BJ (cell line): ENCODE data around the gene DUSP2. TPM values are rescaled to one million over a fixed set of nuclear protein-coding genes. Genes with fewer than 3 reads are reported as not detected.

Experiments used
- CTCF ChIA-PET: fragments of 350-600 bp; formaldehyde crosslinking; extraction: SDS; loops from one replicate; lab custom pipeline; 2021; ENCODE audit warnings: antibody characterized with exemption, inconsistent platforms; lab: Yijun Ruan, JAX
- POLR2A ChIA-PET: fragments of 300-600 bp; sonication (Branson Sonifier 250); formaldehyde crosslinking; extraction: SDS; loops from one replicate; lab custom pipeline; 2021; ENCODE audit warnings: antibody characterized with exemption; lab: Charles Lee
- DNase-seq: peaks from one replicate; pipeline ENCODE4 v3.0.0-alpha.2; 2011; ENCODE audit warnings: low read depth
- H3K27me3 ChIP-seq: 2 replicates; pipeline ENCODE4 v1.6.0; 2011; ENCODE audit warnings: low read length; ENCODE audit not compliant: control insufficient read depth, insufficient read depth
- H3K36me3 ChIP-seq: 2 replicates; pipeline ENCODE4 v1.5.1; 2011; ENCODE audit warnings: low read length; ENCODE audit not compliant: control insufficient read depth, insufficient read depth
- H3K4me3 ChIP-seq: 2 replicates; pipeline ENCODE4 v1.5.1; 2011; ENCODE audit warnings: low read depth, mild to moderate bottlenecking, control low read depth, low read length
- polyA plus RNA-seq: library from polyadenylated mRNA; depleted of rRNA; stranded (reverse); fragments of >200 nt; gene quantifications from 2 replicates; pipeline ENCODE4 v1.2.3, GENCODE V29; 2011
- TF ChIP-seq, protein P1 (sequence below): IDR thresholded peaks from 2 replicates; pipeline ENCODE4 v1.5.1; 2011; ENCODE audit warnings: low read depth, mild to moderate bottlenecking, control low read depth, inconsistent platforms, low read length, moderate library complexity; ENCODE audit not compliant: insufficient read depth

The DUSP2 gene
- polyA plus RNA-seq, 1 experiment: 2.2 TPM

DNA sequence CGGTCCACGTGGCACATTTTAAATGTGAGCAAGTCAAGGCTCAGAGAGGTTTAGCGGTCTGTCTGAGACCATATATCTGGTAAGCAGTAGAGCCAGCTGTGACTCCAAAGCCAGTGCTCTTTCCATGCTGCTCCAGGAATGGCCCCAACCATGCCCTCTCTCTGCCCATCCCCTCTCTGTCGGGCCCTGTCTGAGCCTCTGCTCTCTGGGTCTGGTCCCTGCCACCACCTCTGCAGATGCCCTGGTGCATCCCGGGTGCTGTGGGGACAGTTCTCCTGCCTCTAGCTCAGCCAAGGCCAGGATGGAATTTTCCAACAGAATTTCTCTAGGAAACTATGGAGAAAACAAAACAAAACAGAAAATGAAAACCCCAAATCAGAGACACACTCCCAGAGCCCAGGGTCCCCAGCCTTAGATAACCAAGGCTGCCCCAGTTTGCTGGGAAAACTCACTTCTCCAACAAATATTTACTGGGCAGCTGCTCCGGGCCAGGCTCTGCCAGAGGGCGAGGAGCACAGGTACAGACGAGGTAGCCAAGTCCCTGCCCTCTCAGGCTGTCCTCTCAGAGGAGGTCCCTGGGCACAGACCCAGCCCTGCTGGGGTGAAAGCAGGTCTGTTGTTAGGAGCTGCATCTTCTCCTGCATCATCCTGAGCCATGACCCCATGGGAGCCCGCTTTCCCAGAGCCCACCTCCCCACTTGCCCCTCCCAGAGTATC, 38.1 kb downstream of the DUSP2 start:
- Histone ChIP-seq H3K36me3 (no peaks in the 10 kb centered on the region), H3K27me3 (peaks cover 10% of the 10 kb centered on the region), H3K4me3 (no peak overlapping the region)
- no peak for DNase-seq
- ChIA-PET CTCF (interaction anchor here (2.4 kb wide), 1 partner anchor 10 kb away, joined by 26 read pairs; the partner anchor contains the start of gene ADRA2B), POLR2A (no interaction called here)
- TF ChIP-seq, protein P1, sequence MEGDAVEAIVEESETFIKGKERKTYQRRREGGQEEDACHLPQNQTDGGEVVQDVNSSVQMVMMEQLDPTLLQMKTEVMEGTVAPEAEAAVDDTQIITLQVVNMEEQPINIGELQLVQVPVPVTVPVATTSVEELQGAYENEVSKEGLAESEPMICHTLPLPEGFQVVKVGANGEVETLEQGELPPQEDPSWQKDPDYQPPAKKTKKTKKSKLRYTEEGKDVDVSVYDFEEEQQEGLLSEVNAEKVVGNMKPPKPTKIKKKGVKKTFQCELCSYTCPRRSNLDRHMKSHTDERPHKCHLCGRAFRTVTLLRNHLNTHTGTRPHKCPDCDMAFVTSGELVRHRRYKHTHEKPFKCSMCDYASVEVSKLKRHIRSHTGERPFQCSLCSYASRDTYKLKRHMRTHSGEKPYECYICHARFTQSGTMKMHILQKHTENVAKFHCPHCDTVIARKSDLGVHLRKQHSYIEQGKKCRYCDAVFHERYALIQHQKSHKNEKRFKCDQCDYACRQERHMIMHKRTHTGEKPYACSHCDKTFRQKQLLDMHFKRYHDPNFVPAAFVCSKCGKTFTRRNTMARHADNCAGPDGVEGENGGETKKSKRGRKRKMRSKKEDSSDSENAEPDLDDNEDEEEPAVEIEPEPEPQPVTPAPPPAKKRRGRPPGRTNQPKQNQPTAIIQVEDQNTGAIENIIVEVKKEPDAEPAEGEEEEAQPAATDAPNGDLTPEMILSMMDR: no peak

DNA sequence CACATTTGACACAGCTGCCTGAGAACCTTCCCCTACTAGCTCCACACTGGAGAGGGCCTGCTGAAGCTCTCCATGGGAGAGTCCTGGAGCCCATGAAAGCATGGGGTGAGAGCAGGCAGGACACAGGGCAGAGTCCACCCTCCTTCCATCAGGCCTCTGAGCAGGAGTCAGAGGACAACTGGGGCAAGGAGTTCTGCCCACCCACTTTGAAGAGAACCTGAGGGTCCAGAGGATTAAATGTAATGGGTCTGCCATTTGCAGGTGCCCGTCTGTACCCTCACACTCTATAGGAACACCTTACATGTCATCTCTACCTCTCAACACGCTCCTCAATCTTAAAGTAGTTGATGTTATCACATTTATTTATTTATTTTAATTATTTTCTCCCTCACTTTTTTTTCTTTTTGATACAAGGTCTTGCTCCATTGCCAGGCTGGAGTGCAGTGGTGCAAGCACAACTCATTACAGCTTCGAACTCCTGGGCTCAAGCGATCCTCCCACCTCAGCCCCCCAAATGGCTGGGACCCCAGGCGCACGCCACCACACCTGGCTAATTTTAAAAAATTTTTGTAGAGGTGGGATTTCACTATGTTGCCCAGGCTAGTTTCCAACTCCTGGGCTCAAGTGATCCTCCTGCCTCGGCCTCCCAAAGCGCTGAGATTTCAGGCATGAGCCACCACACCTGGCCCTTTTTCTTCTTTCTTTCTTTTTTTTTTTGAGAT, 39.1 kb downstream of the DUSP2 start:
- H3K4me3 ChIP-seq: no peak overlapping the region
- ChIA-PET CTCF (interaction anchor here (1.1 kb wide), 1 partner anchor 11 kb away, joined by 6 read pairs; the partner anchor contains the start of gene ADRA2B), POLR2A (no interaction called here)
- H3K27me3 ChIP-seq: peaks cover 10% of the 10 kb centered on the region
- TF ChIP-seq, protein P1: no peak
- no peaks in the 10 kb centered on the region for H3K36me3 ChIP-seq
- no peak for DNase-seq

DNA sequence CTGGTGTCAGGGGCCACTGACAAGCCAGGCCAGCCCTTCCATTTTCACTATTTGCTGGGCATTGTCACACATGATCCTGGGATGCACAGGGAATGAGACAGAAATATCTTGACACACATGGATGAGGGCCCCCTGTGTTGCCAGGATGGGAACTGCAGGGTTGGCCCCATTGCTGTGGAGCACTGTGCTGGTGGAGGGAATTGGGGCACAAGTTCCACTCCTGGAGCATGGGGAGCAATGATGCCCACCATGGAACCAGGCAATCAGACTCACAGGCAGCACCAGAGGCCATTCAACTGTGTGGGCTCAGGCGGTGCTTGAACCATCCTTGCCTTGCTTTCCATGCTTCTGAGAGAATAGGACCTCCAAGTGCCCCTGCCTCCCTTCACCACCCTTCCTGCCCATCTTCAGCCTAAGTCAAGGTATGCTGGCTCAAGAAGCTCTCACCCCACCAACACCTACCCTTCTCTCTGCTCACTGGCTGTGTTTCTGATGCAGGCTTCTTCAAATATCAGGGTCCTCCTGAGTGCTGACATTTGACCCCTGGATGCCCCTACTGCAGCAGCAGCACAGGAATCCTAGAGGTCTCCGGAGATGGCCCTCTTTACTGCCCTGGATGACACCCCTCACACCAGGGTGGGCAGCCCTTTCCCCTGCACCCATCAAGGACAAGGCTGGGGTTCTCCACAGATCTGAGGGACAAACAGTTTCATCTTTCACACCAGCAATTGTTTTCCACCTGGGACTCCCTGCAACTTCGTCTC, 39.9 kb downstream of the DUSP2 start:
- H3K4me3 ChIP-seq: no peak overlapping the region
- ChIA-PET POLR2A (no interaction called here), CTCF (interaction anchor here (1.1 kb wide), 1 partner anchor 11 kb away, joined by 6 read pairs; the partner anchor contains the start of gene ADRA2B)
- no peak for DNase-seq
- TF ChIP-seq, protein P1: no peak
- peaks cover 7% of the 10 kb centered on the region for H3K27me3 ChIP-seq
- H3K36me3 ChIP-seq: no peaks in the 10 kb centered on the region

DNA sequence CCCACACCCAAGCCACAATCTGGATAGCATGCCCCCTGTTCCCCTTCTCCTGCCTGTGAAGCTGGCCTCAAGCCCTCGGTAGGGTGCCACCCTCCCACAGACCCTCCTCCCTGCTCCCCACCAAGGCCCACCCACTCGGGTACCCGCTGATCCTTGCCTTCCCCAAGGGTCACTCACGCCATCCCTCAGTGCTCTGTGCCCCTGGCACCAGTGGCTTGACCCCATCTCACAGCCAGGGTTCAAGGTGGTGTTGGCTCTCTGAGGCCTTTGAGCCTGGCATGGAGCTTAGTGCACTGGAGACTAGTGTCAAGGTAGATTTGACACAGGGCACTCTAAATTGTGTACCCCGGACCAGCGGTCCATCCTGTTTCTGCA, 40.8 kb downstream of the DUSP2 start:
- H3K27me3 ChIP-seq: peaks cover 5% of the 10 kb centered on the region; the same call in 1 of the 2 replicates
- TF ChIP-seq, protein P1: no peak
- no peak for DNase-seq
- CTCF ChIA-PET: interaction anchor here (1.2 kb wide), 1 partner anchor 13 kb away, joined by 6 read pairs; the partner anchor contains the start of gene ADRA2B
- H3K36me3 ChIP-seq: no peaks in the 10 kb centered on the region
- no peak overlapping the region for H3K4me3 ChIP-seq
- POLR2A ChIA-PET: no interaction called here
